Panc1 (cell line): ENCODE results near the gene TBATA. TPM values are rescaled to one million over a fixed set of nuclear protein-coding genes. Genes with fewer than 3 reads are reported as not detected.

Experiments used
- ATAC-seq: fragments of 200-7000 bp; cut with Tn5 transposase; 2 replicates; pipeline ENCODE4 v1.9.1; 2020; ENCODE audit warnings: mild to moderate bottlenecking, moderate library complexity
- BruUV-seq: library from RNA; stranded (reverse); fragments of 400-500 nt; replicated peaks from 2 replicates; lab custom pipeline; 2021; lab: Mats Ljungman, UMichigan
- CTCF ChIA-PET: fragments of 300-600 bp; sonication (Branson Sonifier 250); formaldehyde crosslinking; loops from one replicate; lab custom pipeline; 2022; ENCODE audit warnings: antibody characterized with exemption; lab: Charles Lee
- POLR2A ChIA-PET: fragments of 300-600 bp; sonication (Branson Sonifier 250); formaldehyde crosslinking; loops from one replicate; lab custom pipeline; 2022; ENCODE audit warnings: antibody characterized with exemption; lab: Charles Lee
- DNase-seq: peaks from one replicate; pipeline ENCODE4 v3.0.0-alpha.2; 2010; ENCODE audit warnings: low read depth, low spot score
- H3K27ac ChIP-seq: 2 replicates; pipeline ENCODE4 v1.5.1; 2011; ENCODE audit warnings: mild to moderate bottlenecking, low read length, inconsistent platforms
- H3K27me3 ChIP-seq: fragments of 200-500 bp; sonication (Bioruptor generic); 2 replicates; pipeline ENCODE4 v1.6.0; 2014; ENCODE audit warnings: low read length, inconsistent platforms; ENCODE audit not compliant: control insufficient read depth, insufficient read depth
- H3K36me3 ChIP-seq: fragments of 200-500 bp; sonication (Bioruptor generic); 2 replicates; pipeline ENCODE4 v1.5.1; 2014; ENCODE audit warnings: inconsistent platforms, mild to moderate bottlenecking, low read length, moderate library complexity; ENCODE audit not compliant: control insufficient read depth, insufficient read depth
- H3K4me1 ChIP-seq: 2 replicates; pipeline ENCODE4 v1.5.1; 2011; ENCODE audit warnings: inconsistent platforms, mild to moderate bottlenecking, low read length, moderate library complexity; ENCODE audit not compliant: control insufficient read depth, insufficient read depth
- H3K4me3 ChIP-seq, 2 experiments: 2 replicates each; pipeline ENCODE4 v1.5.1; 2011 to 2012; ENCODE audit warnings: low read depth in 2 of 2, low read length in 2 of 2, mild to moderate bottlenecking in 2 of 2, inconsistent platforms in 1 of 2, moderate library complexity in 1 of 2
- H3K9me3 ChIP-seq: fragments of 200-500 bp; sonication (Bioruptor generic); 2 replicates; pipeline ENCODE4 v1.5.1; 2014; ENCODE audit warnings: low read depth, mild to moderate bottlenecking, inconsistent platforms, low read length, moderate library complexity; ENCODE audit not compliant: control insufficient read depth, insufficient read depth
- POLR2AphosphoS5 ChIP-seq: IDR thresholded peaks from 2 replicates; pipeline ENCODE4 v1.6.1; 2012; ENCODE audit warnings: mild to moderate bottlenecking, low read depth, low read length, moderate library complexity
- SIN3A ChIP-seq: IDR thresholded peaks from 2 replicates; pipeline ENCODE4 v1.6.1; 2012; ENCODE audit warnings: low read depth, mild to moderate bottlenecking, low read length, moderate library complexity, borderline replicate concordance; ENCODE audit not compliant: insufficient read depth
- TCF7L2 ChIP-seq: IDR thresholded peaks from 2 replicates; pipeline ENCODE4 v1.6.1; 2011; ENCODE audit warnings: mild to moderate bottlenecking, low read depth, low read length, inconsistent platforms
- in situ Hi-C: cut with HindIII; loops from 2 replicates; pipeline ENCODE4 v1.10.0; 2016; ENCODE audit warnings: low sequenced_read_pairs, low pct_unique_long_range_greater_than_20kb
- intact Hi-C: fragments of 100-400 bp; cut with micrococcal nuclease; formaldehyde crosslinking; loops from one replicate; pipeline ENCODE4 v1.10.0; 2022; ENCODE audit not compliant: unreplicated experiment
- total RNA-seq: library from RNA; stranded (reverse); gene quantifications from one replicate; pipeline ENCODE4 v1.2.1, GENCODE V29; 2021; ENCODE audit not compliant: unreplicated experiment
- TF ChIP-seq, protein P1 (sequence below): fragments of 450-650 bp; IDR thresholded peaks from 2 replicates; pipeline ENCODE4 v1.5.1; 2017; ENCODE audit warnings: mild to moderate bottlenecking
- TF ChIP-seq, protein P2 (sequence below), 2 experiments: IDR thresholded peaks; 2 replicates each; pipeline ENCODE4 v1.6.1; 2011 to 2012; ENCODE audit warnings: low read depth in 2 of 2, control low read depth in 1 of 2, low read length in 1 of 2, mild to moderate bottlenecking in 1 of 2, moderate library complexity in 1 of 2; ENCODE audit not compliant: insufficient read depth in 1 of 2

Gene TBATA
- total RNA-seq, 1 experiment from 2014 or later: not detected

DNA sequence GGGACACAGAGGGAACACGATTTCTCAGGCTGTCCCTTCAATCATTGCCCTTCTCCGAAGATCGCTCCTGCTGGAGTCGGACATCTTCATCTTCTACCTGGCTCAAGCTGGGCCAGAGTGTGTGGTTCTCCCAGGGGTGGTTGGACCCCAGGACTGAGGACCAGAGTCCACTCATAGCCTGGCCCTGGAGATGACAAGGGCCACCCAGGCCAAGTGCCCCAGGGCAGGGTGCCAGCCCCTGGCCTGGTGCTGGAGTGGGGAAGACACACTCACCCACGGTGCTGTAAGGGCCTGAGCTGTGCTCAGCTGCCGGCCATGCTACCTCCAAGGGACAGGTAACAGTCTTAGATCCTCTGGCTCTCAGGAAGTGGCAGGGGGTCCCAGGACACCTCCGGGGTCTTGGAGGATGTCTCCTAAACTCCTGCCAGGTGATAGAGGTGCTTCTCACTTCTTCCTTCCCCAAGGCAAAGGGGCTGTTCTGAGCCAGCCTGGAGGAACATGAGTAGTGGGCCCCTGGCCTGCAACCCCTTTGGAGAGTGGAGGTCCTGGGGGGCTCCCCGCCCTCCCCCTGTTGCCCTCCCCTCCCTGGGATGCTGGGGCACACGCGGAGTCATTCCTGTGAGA, 23.3 kb downstream of the TBATA start:
- no peaks in the 10 kb centered on the region for H3K36me3 ChIP-seq
- BruUV-seq: no TSS peak
- H3K9me3 ChIP-seq: no peaks in the 10 kb centered on the region
- no peak for TF ChIP-seq SIN3A
- TF ChIP-seq, protein P1, sequence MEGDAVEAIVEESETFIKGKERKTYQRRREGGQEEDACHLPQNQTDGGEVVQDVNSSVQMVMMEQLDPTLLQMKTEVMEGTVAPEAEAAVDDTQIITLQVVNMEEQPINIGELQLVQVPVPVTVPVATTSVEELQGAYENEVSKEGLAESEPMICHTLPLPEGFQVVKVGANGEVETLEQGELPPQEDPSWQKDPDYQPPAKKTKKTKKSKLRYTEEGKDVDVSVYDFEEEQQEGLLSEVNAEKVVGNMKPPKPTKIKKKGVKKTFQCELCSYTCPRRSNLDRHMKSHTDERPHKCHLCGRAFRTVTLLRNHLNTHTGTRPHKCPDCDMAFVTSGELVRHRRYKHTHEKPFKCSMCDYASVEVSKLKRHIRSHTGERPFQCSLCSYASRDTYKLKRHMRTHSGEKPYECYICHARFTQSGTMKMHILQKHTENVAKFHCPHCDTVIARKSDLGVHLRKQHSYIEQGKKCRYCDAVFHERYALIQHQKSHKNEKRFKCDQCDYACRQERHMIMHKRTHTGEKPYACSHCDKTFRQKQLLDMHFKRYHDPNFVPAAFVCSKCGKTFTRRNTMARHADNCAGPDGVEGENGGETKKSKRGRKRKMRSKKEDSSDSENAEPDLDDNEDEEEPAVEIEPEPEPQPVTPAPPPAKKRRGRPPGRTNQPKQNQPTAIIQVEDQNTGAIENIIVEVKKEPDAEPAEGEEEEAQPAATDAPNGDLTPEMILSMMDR: no peak
- TF ChIP-seq, protein P2, sequence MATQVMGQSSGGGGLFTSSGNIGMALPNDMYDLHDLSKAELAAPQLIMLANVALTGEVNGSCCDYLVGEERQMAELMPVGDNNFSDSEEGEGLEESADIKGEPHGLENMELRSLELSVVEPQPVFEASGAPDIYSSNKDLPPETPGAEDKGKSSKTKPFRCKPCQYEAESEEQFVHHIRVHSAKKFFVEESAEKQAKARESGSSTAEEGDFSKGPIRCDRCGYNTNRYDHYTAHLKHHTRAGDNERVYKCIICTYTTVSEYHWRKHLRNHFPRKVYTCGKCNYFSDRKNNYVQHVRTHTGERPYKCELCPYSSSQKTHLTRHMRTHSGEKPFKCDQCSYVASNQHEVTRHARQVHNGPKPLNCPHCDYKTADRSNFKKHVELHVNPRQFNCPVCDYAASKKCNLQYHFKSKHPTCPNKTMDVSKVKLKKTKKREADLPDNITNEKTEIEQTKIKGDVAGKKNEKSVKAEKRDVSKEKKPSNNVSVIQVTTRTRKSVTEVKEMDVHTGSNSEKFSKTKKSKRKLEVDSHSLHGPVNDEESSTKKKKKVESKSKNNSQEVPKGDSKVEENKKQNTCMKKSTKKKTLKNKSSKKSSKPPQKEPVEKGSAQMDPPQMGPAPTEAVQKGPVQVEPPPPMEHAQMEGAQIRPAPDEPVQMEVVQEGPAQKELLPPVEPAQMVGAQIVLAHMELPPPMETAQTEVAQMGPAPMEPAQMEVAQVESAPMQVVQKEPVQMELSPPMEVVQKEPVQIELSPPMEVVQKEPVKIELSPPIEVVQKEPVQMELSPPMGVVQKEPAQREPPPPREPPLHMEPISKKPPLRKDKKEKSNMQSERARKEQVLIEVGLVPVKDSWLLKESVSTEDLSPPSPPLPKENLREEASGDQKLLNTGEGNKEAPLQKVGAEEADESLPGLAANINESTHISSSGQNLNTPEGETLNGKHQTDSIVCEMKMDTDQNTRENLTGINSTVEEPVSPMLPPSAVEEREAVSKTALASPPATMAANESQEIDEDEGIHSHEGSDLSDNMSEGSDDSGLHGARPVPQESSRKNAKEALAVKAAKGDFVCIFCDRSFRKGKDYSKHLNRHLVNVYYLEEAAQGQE (IDR thresholded peaks at IDR 0.05; ENCODE audit: insufficient read depth in 1 of 2, low read depth in 2 of 2, low read length in 1 of 2): no peak
- no peak for TF ChIP-seq POLR2AphosphoS5
- no peak for TF ChIP-seq TCF7L2
- intact Hi-C loops: loop anchor here (5.0 kb wide), 1 partner anchor 120 kb away; no protein-coding TSS in a partner anchor
- no peak overlapping the region for H3K27ac ChIP-seq
- ATAC-seq (no peak), DNase-seq (no peak)
- no peaks in the 10 kb centered on the region for H3K4me1 ChIP-seq
- POLR2A ChIA-PET: no interaction called here
- CTCF ChIA-PET: no interaction called here
- no peaks in the 10 kb centered on the region for H3K27me3 ChIP-seq
- H3K4me3 ChIP-seq: no peak overlapping the region
- in situ Hi-C loops: no loop called here

DNA sequence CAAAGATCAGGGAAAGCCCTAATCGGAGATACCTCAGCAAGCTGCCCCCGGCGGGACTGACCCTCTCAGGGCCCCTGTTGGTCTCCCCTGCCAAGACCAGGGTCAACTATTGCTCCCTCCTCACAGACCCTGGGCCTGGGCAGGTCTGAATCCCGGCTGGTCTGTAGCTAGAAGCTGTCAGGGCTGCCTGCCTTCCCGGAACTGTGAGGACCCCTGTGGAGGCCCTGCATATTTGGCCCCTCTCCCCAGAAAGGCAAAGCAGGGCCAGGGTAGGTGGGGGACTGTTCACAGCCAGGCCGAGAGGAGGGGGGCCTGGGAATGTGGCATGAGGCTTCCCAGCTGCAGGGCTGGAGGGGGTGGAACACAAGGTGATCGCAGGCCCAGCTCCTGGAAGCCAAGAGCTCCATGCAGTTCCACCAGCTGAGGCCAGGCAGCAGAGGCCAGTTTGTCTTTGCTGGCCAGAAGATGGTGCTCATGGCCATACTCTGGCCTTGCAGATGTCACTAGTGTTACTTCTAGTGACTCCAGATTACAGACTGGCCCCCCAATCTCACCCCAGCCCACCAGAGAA, 24.1 kb downstream of the TBATA start:
- intact Hi-C loops (loop anchor here (5.0 kb wide), 1 partner anchor 121 kb away; no protein-coding TSS in a partner anchor), in situ Hi-C loops (no loop called here)
- BruUV-seq: no TSS peak
- no peak overlapping the region for H3K4me3 ChIP-seq
- H3K27ac ChIP-seq: no peak overlapping the region
- ChIA-PET CTCF (interaction anchor here (0.8 to 0.9 kb wide), 2 partner anchors 202 to 211 kb away, joined by 3 to 4 read pairs; no protein-coding TSS in a partner anchor), POLR2A (no interaction called here)
- no peaks in the 10 kb centered on the region for H3K27me3 ChIP-seq
- TF ChIP-seq, protein P2 (IDR thresholded peaks at IDR 0.05; ENCODE audit: insufficient read depth in 1 of 2, low read depth in 2 of 2, low read length in 1 of 2): no peak
- TF ChIP-seq, protein P1: no peak; the same call in 1 of the 2 replicates
- no peak for TF ChIP-seq TCF7L2
- no peak for TF ChIP-seq POLR2AphosphoS5
- no peak for TF ChIP-seq SIN3A
- no peak for DNase-seq
- H3K4me1 ChIP-seq: no peaks in the 10 kb centered on the region
- ATAC-seq: peak; percentile 64; the same call in 1 of the 2 replicates
- H3K9me3 ChIP-seq: no peaks in the 10 kb centered on the region
- no peaks in the 10 kb centered on the region for H3K36me3 ChIP-seq
